HG03108 (cell line): Measurements from ENCODE around the gene TNFAIP8L2.

ENCODE experiments used
- ATAC-seq: cut with Tn5 transposase; IDR thresholded peaks from one replicate; pipeline ENCODE4 v1.9.1; 2021; ENCODE audit warnings: moderate library complexity; ENCODE audit not compliant: unreplicated experiment

Gene TNFAIP8L2

GRCh38 chr1:151156515-151156819 lies at the start of gene TNFAIP8L2:
Gene TNFAIP8L2 (plus strand): TSS chr1:151156649. CDS start chr1:151158698, 2,049 bp downstream.
- peak; percentile 54 for ATAC-seq

GRCh38 chr1:151106894-151107293 lies 49.6 kb upstream of the TNFAIP8L2 start:
- ATAC-seq = no peak

GRCh38 chr1:151108331-151108730 lies 48.1 kb upstream of the TNFAIP8L2 start:
- no peak for ATAC-seq

GRCh38 chr1:151113877-151114276 lies 42.6 kb upstream of the TNFAIP8L2 start:
- ATAC-seq = no peak

- ATAC-seq = no peak
Observed at GRCh38 chr1:151124763-151125403, 31.6 kb upstream of the TNFAIP8L2 start.

GRCh38 chr1:151128800-151129199 lies 27.6 kb upstream of the TNFAIP8L2 start:
- ATAC-seq = no peak

GRCh38 chr1:151130987-151131586 lies 25.4 kb upstream of the TNFAIP8L2 start:
- peak; percentile 81 for ATAC-seq

GRCh38 chr1:151131701-151132334 lies 24.6 kb upstream of the TNFAIP8L2 start:
- no peak for ATAC-seq

- ATAC-seq = no peak
Observed at GRCh38 chr1:151132335-151133017, 24.0 kb upstream of the TNFAIP8L2 start.

GRCh38 chr1:151133018-151133806 lies 23.2 kb upstream of the TNFAIP8L2 start:
- ATAC-seq = no peak

- ATAC-seq = no peak
Observed at GRCh38 chr1:151134396-151134795, 22.1 kb upstream of the TNFAIP8L2 start.

- no peak for ATAC-seq
Observed at GRCh38 chr1:151134991-151135390, 21.5 kb upstream of the TNFAIP8L2 start.

GRCh38 chr1:151135433-151136385 lies 20.7 kb upstream of the TNFAIP8L2 start:
- ATAC-seq = no peak

- no peak for ATAC-seq
Observed at GRCh38 chr1:151137789-151138188, 18.7 kb upstream of the TNFAIP8L2 start.

GRCh38 chr1:151142411-151143056 lies 13.9 kb upstream of the TNFAIP8L2 start:
- ATAC-seq = no peak

- ATAC-seq = no peak
Observed at GRCh38 chr1:151143057-151143435, 13.4 kb upstream of the TNFAIP8L2 start.

- ATAC-seq = no peak
Observed at GRCh38 chr1:151143986-151144385, 12.5 kb upstream of the TNFAIP8L2 start.

- ATAC-seq = no peak
Observed at GRCh38 chr1:151144474-151145303, 11.8 kb upstream of the TNFAIP8L2 start.
